WTC11 (cell line): ENCODE measurements around the gene MED27. TPM values are rescaled to one million over a fixed set of nuclear protein-coding genes. Genes with fewer than 3 reads are reported as not detected.

ENCODE experiments used
- ATAC-seq: fragments of 200-7000 bp; cut with Tn5 transposase; 2 replicates; pipeline ENCODE4 v1.10.0; 2021; ENCODE audit warnings: mild to moderate bottlenecking, moderate library complexity
- CTCF ChIA-PET: fragments of 300-600 bp; sonication (Branson Sonifier 250); formaldehyde crosslinking; loops from one replicate; lab custom pipeline; 2021; ENCODE audit warnings: antibody characterized with exemption; lab: Charles Lee
- POLR2A ChIA-PET: fragments of 350-600 bp; sonication (Branson Sonifier 250); formaldehyde crosslinking; loops from one replicate; lab custom pipeline; 2021; ENCODE audit warnings: antibody characterized with exemption; lab: Charles Lee
- DNase-seq: peaks from one replicate; pipeline ENCODE4 v3.0.0; 2021; ENCODE audit warnings: low spot score
- H3K27ac Mint-ChIP-seq: 2 replicates; pipeline ENCODE4 v1.8.0; 2021; ENCODE audit warnings: mixed read lengths
- H3K27me3 Mint-ChIP-seq: 2 replicates; pipeline ENCODE4 v1.8.0; 2021; ENCODE audit warnings: low read depth, mild to moderate bottlenecking, moderate library complexity, mixed read lengths
- H3K36me3 Mint-ChIP-seq: 2 replicates; pipeline ENCODE4 v1.8.0; 2021; ENCODE audit warnings: mixed read lengths
- H3K4me1 Mint-ChIP-seq: 2 replicates; pipeline ENCODE4 v1.8.0; 2022; ENCODE audit warnings: mixed read lengths
- H3K4me3 Mint-ChIP-seq: 2 replicates; pipeline ENCODE4 v1.8.0; 2021; ENCODE audit warnings: mild to moderate bottlenecking, moderate library complexity, mixed read lengths
- H3K9me3 Mint-ChIP-seq: 2 replicates; pipeline ENCODE4 v1.8.0; 2021; ENCODE audit warnings: mixed read lengths
- ATF3 ChIP-seq: sonication (generic); formaldehyde crosslinking; conservative IDR thresholded peaks from 2 replicates; pipeline ENCODE4 v1.8.1; 2022; ENCODE audit warnings: mild to moderate bottlenecking, missing genetic modification reagents
- E2F1 ChIP-seq: sonication (generic); formaldehyde crosslinking; IDR thresholded peaks from 2 replicates; pipeline ENCODE4 v1.8.0; 2022; ENCODE audit warnings: mild to moderate bottlenecking, missing genetic modification reagents
- ELF4 ChIP-seq: sonication (generic); formaldehyde crosslinking; IDR thresholded peaks from 2 replicates; pipeline ENCODE4 v1.8.1; 2022; ENCODE audit warnings: low read depth, mild to moderate bottlenecking, moderate library complexity, missing genetic modification reagents
- ETV6 ChIP-seq: sonication (generic); formaldehyde crosslinking; IDR thresholded peaks from 2 replicates; pipeline ENCODE4 v1.8.1; 2022; ENCODE audit warnings: mild to moderate bottlenecking, missing genetic modification reagents
- FOXP4 ChIP-seq: sonication (generic); formaldehyde crosslinking; IDR thresholded peaks from 2 replicates; pipeline ENCODE4 v1.8.0; 2022; ENCODE audit warnings: mild to moderate bottlenecking, missing genetic modification reagents
- HMGXB4 ChIP-seq: sonication (generic); formaldehyde crosslinking; IDR thresholded peaks from 2 replicates; pipeline ENCODE4 v1.8.1; 2023; ENCODE audit warnings: mild to moderate bottlenecking, moderate library complexity, missing genetic modification reagents
- NFE2L1 ChIP-seq: sonication (generic); formaldehyde crosslinking; IDR thresholded peaks from 2 replicates; pipeline ENCODE4 v1.8.1; 2023; ENCODE audit warnings: missing genetic modification reagents
- NR2C2 ChIP-seq: sonication (generic); formaldehyde crosslinking; IDR thresholded peaks from 2 replicates; pipeline ENCODE4 v1.8.0; 2022; ENCODE audit warnings: mild to moderate bottlenecking, missing genetic modification reagents
- PREB ChIP-seq: sonication (generic); formaldehyde crosslinking; IDR thresholded peaks from 2 replicates; pipeline ENCODE4 v1.8.1; 2022; ENCODE audit warnings: mild to moderate bottlenecking, missing genetic modification reagents, moderate library complexity, borderline replicate concordance
- RELA ChIP-seq: sonication (generic); formaldehyde crosslinking; IDR thresholded peaks from 2 replicates; pipeline ENCODE4 v1.8.1; 2022; ENCODE audit warnings: missing genetic modification reagents, mild to moderate bottlenecking, borderline replicate concordance
- SMAD3 ChIP-seq: sonication (generic); formaldehyde crosslinking; IDR thresholded peaks from 2 replicates; pipeline ENCODE4 v1.8.0; 2022; ENCODE audit warnings: missing genetic modification reagents, mild to moderate bottlenecking, borderline replicate concordance
- STAT6 ChIP-seq: sonication (generic); formaldehyde crosslinking; conservative IDR thresholded peaks from 2 replicates; pipeline ENCODE4 v1.8.1; 2023; ENCODE audit warnings: mild to moderate bottlenecking, low read depth, missing genetic modification reagents, moderate library complexity
- TEAD1 ChIP-seq: sonication (generic); formaldehyde crosslinking; IDR thresholded peaks from 2 replicates; pipeline ENCODE4 v1.8.0; 2022; ENCODE audit warnings: mild to moderate bottlenecking, missing genetic modification reagents
- ZBTB21 ChIP-seq: sonication (generic); formaldehyde crosslinking; IDR thresholded peaks from 2 replicates; pipeline ENCODE4 v1.8.1; 2023; ENCODE audit warnings: mild to moderate bottlenecking, missing genetic modification reagents, borderline replicate concordance
- ZMAT4 ChIP-seq: fragments of 250-450 bp; sonication (Bioruptor Pico); IDR thresholded peaks from 2 replicates; pipeline ENCODE4 v1.9.0; 2021; ENCODE audit warnings: mild to moderate bottlenecking
- ZNF232 ChIP-seq: sonication (generic); formaldehyde crosslinking; IDR thresholded peaks from 2 replicates; pipeline ENCODE4 v1.8.0; 2022; ENCODE audit warnings: mild to moderate bottlenecking, missing genetic modification reagents
- ZNF317 ChIP-seq: sonication (generic); formaldehyde crosslinking; IDR thresholded peaks from 2 replicates; pipeline ENCODE4 v1.8.1; 2023; ENCODE audit warnings: low read depth, mild to moderate bottlenecking, moderate library complexity, missing genetic modification reagents, borderline replicate concordance
- ZNF512 ChIP-seq: sonication (generic); formaldehyde crosslinking; IDR thresholded peaks from 2 replicates; pipeline ENCODE4 v1.8.1; 2022; ENCODE audit warnings: missing genetic modification reagents, borderline replicate concordance
- ZNF671 ChIP-seq: fragments of 250-450 bp; sonication (Bioruptor Pico); IDR thresholded peaks from 2 replicates; pipeline ENCODE4 v1.8.0; 2021; ENCODE audit warnings: mild to moderate bottlenecking
- total RNA-seq: library from RNA; stranded (reverse); gene quantifications from 3 replicates; pipeline ENCODE4 v1.2.3, GENCODE V29; 2021

Gene MED27
- total RNA-seq, 1 experiment from 2014 or later = 27.9 TPM

GRCh38 chr9:131917009-131917408 is 162.7 kb downstream of the MED27 start:
- ATAC-seq (no peak), DNase-seq (no peak)
- H3K27me3 Mint-ChIP-seq = no peaks in the 10 kb centered on the region
- TF ChIP-seq FOXP4 = no peak
- TF ChIP-seq ATF3 (CRISPR knock-in tag) = no peak
- peaks cover 22% of the 10 kb centered on the region for H3K4me1 Mint-ChIP-seq
- H3K4me3 Mint-ChIP-seq = no peak overlapping the region
- ChIA-PET POLR2A (no interaction called here), CTCF (no interaction called here)
- no peak overlapping the region for H3K27ac Mint-ChIP-seq
- H3K36me3 Mint-ChIP-seq = no peaks in the 10 kb centered on the region
- H3K9me3 Mint-ChIP-seq = no peaks in the 10 kb centered on the region

GRCh38 chr9:131915181-131915580 is 164.5 kb downstream of the MED27 start:
- ATAC-seq = no peak

More at GRCh38 chr9:131915181-131915580, 164.5 kb downstream of the MED27 start:
- TF ChIP-seq ZNF317 (no peak), ZNF512 (CRISPR knock-in tag) (no peak), ZMAT4 (no peak), PREB (CRISPR knock-in tag) (no peak), ZNF232 (CRISPR knock-in tag) (no peak), SMAD3 (CRISPR knock-in tag) (no peak), ETV6 (CRISPR knock-in tag) (no peak), RELA (no peak), ZNF671 (no peak), ELF4 (CRISPR knock-in tag) (no peak), NFE2L1 (CRISPR knock-in tag) (no peak), E2F1 (CRISPR knock-in tag) (no peak), ZBTB21 (CRISPR knock-in tag) (no peak), STAT6 (CRISPR knock-in tag) (no peak), TEAD1 (CRISPR knock-in tag) (no peak), NR2C2 (CRISPR knock-in tag) (no peak), HMGXB4 (CRISPR knock-in tag) (no peak)
- Mint-ChIP-seq H3K4me1 (peaks cover 22% of the 10 kb centered on the region), H3K9me3 (no peaks in the 10 kb centered on the region), H3K4me3 (no peak overlapping the region), H3K36me3 (no peaks in the 10 kb centered on the region), H3K27ac (no peak overlapping the region), H3K27me3 (no peaks in the 10 kb centered on the region; the same call in 1 of the 2 replicates)
- no peak for DNase-seq
- ChIA-PET CTCF (no interaction called here), POLR2A (no interaction called here)
